ENCODE results near the gene HSBP1L1.

HSBP1L1 gene

DNA sequence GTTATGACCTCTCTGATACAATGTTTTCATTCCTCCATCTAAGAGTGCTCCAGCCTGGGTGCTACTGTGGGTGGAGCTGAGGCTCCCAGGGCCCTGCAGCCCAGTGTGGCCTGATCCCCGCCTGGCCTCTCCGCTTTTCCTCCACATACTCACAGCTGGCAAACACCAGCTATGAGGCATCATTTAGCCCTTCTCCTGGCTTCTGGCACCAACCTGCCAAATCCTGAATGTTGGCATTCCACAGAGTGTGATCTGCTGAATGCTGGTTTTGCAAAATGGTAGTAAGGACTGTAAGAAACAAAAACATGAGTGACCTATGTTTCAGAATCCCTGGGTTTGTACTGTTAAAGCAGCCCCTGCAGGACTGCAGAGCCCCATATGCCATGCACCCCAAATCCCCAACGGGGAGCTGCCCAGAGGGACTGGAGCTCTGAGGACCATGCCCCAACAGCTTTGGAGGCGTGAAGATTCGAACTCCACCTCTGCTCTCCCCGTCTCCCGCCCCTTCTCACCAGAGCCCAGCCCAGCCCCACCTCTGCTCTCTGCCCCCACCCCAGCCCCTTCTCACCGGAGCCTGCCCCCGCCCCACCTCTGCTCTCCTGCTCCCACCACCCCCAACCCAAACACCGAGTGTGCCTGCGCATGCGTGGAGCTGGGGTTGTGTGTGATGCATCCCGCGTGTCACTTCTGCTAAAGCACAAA is 17.2 kb upstream of the HSBP1L1 start:
- peak; percentile 49 for DNase-seq (ENCODE audit: low spot score)
- H3K27ac ChIP-seq = no peak overlapping the region
- TF ChIP-seq, protein P1, sequence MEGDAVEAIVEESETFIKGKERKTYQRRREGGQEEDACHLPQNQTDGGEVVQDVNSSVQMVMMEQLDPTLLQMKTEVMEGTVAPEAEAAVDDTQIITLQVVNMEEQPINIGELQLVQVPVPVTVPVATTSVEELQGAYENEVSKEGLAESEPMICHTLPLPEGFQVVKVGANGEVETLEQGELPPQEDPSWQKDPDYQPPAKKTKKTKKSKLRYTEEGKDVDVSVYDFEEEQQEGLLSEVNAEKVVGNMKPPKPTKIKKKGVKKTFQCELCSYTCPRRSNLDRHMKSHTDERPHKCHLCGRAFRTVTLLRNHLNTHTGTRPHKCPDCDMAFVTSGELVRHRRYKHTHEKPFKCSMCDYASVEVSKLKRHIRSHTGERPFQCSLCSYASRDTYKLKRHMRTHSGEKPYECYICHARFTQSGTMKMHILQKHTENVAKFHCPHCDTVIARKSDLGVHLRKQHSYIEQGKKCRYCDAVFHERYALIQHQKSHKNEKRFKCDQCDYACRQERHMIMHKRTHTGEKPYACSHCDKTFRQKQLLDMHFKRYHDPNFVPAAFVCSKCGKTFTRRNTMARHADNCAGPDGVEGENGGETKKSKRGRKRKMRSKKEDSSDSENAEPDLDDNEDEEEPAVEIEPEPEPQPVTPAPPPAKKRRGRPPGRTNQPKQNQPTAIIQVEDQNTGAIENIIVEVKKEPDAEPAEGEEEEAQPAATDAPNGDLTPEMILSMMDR (IDR thresholded peaks at IDR 0.05) = no peak
- H3K4me3 ChIP-seq = no peak overlapping the region

DNA sequence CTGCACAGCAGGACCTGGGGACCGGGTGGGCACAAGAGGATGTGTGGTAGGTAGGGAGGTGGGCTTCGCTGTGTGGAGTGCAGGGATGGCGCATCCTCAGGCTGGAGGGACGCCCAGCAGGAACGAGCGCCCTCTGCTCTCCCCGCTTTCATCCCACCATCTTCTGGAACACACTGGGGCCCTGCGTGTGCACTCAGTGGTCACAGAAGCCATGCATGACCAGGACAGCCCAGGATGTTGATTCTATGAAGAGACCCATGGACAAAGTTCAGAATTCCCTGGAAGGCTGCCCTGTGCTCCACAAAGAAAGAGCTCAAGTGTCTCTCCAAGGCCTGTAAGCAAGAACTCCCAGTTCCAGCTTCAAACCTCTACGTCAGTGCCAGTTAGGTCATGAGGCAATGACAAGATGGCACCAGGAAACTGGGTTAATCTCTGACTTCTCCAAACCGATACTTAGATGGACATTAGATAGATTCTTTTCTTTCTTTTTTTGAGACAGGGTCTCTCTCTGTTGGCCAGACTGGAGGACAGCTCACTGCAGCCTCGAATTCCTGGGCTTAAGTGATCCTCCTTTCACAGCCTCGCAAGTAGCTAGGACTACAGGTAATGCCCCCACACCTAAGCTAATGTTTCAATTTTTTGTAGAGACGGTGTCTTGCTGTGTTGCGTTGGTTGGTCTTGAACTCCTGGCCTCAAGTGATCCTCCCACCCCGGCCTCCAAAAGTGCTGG is 16.4 kb upstream of the HSBP1L1 start:
- H3K4me3 ChIP-seq = no peak overlapping the region
- H3K27ac ChIP-seq = no peak overlapping the region
- peak; percentile 50 for DNase-seq (ENCODE audit: low spot score)
- TF ChIP-seq, protein P1 (IDR thresholded peaks at IDR 0.05) = no peak

DNA sequence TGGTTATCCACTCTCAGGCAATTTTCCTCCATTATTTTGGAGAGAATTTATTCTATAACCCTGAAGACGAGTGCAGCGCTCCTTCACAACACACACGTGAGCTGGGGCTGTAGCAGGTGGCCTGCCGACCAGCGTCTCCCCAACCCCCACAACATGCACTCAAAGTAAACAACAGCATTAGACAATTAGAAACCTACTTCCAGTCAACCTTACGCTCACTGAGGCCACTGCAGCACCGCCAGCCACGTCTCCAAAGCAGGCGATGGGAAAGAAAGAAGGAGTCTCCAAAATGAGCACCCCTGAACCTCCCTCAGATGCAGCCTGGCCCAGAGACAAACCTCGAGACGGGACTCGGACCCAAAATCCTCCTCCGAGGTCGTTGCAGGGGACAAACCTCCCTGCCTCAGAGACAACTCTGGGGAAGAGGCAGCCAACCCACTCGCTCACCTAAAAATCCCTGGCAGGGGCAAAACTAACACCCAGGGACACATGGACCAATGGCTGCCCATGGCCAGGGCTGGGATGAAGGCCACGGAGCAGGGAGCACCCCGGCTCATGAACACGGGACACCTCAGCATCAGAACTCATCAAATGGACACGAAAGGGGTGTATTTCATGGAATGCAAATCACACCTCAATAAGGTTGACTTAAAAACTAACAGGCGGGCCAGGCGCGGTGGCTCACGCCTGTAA is 15.6 kb upstream of the HSBP1L1 start:
- peak overlapping the region; percentile 31 for H3K4me3 ChIP-seq

DNA sequence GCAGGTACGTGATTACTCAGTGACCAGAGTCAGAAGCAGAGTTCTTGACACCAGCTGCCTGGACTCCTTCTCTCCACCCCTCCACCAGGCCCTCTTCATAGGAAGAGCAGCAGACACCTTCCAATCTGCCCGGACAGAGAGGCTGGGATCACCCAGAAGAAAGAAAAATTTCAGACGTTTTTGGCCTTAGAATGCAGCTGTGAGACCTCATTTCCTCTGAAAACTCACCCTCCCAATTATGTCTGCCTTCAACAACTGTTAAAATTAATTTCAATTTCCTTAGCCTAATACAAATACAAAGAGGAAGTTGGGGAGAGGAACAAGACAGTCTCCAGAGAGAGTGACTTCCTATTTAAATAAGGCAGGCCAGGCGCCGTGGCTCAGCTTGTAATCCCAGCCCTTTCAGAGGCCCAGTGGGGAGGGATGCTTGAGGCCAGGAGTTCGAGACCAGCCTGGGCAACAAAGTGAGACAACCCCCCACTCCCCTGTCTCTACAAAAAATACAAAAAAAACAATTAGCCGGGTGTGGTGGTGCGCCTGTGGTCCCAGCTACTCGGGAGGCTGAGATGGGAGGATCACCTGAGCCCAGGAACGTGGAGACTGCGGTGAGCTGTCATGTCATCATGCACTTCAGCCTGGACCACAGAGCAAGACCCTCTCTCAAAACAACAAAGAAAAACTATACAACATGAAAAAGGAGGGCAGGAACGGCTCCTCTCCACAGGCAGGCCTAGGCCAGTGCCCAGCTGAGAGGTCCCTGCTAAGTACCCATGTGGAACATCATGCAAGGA is 14.6 kb upstream of the HSBP1L1 start:
- peak overlapping the region; percentile 93 for H3K4me3 ChIP-seq
- H3K27ac ChIP-seq = peak overlapping the region; percentile 75 to 84
- TF ChIP-seq, protein P1 (IDR thresholded peaks at IDR 0.05) = no peak
- DNase-seq (ENCODE audit: low spot score) = peak; percentile 74

More for the DNA sequence above, 15.6 kb upstream of the HSBP1L1 start:
- TF ChIP-seq, protein P1 (IDR thresholded peaks at IDR 0.05) = no peak
- peak; percentile 64 for DNase-seq (ENCODE audit: low spot score)
- H3K27ac ChIP-seq = peak overlapping the region in 1 of 2 donors; percentile 3

DNA sequence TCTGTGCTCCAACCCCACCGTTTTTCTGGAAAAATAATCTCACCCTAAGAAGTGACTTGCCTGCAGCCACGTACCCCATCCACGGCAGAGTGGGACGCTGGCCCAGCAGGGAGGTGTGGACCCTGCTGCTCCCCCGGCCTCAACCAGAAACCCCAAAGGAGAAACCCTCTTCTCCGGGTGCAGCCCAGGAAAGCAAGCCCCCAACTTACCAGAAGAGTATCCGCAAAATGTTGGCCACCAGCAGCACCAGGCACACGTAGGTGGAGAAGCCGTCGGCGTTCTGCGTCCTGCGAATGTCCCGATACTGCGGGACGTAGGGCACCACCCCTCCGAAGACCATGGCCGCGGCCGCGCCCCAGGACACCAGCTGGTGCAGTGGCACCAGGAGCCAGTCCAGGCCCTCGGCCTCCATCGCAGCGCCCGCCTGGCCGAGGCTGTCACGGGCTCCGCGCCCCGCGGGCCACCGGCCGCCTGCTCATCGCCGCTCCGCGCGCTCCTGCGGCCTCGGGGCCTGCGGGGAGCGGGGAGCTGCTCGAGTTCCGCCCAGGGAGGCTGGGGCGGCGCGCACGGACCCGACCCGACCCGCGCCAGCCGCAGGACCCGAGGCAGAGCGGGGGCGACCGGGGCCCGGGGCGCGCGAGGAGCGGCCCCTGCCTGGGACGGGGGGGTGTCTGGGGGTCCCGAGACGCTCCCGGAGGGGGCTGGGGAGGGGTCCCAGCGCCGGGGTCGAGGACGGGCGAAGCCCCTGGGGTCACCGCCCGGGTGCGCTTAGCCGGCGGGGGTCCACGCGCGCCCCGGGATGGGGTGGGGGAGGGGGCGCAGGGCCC is 13.7 kb upstream of the HSBP1L1 start:
- TF ChIP-seq, protein P1 (IDR thresholded peaks at IDR 0.05) = no peak
- DNase-seq (ENCODE audit: low spot score) = peak; percentile 71
- Histone ChIP-seq H3K4me3 (peak overlapping the region; percentile 93), H3K27ac (peak overlapping the region; percentile 75 to 84)
